HG02642 (cell line): ENCODE measurements around the gene SERTM1.

ENCODE experiments used
- ATAC-seq: cut with Tn5 transposase; IDR thresholded peaks from one replicate; pipeline ENCODE4 v1.9.1; 2021; ENCODE audit warnings: mild to moderate bottlenecking; ENCODE audit not compliant: unreplicated experiment, poor library complexity

SERTM1 gene

GRCh38 chr13:36673838-36674326, at the start of gene SERTM1:
SERTM1 (plus strand) TSS chr13:36674020; CDS start chr13:36695079, 21,059 bp downstream.
- no peak for ATAC-seq

GRCh38 chr13:36628377-36629056, 45.3 kb upstream of the SERTM1 start:
- ATAC-seq, result no peak

GRCh38 chr13:36629057-36629385, 44.8 kb upstream of the SERTM1 start:
- ATAC-seq, result no peak

GRCh38 chr13:36630181-36630803, 43.5 kb upstream of the SERTM1 start:
- no peak for ATAC-seq

GRCh38 chr13:36639610-36640009, 34.2 kb upstream of the SERTM1 start:
- ATAC-seq, result no peak

GRCh38 chr13:36650611-36651010, 23.2 kb upstream of the SERTM1 start:
- ATAC-seq, result no peak

- no peak for ATAC-seq
Observed at GRCh38 chr13:36665630-36666029, 8.2 kb upstream of the SERTM1 start.

- ATAC-seq, result no peak
Observed at GRCh38 chr13:36666477-36667229, 7.2 kb upstream of the SERTM1 start.

- ATAC-seq, result no peak
Observed at GRCh38 chr13:36668316-36668715, 5.5 kb upstream of the SERTM1 start.

GRCh38 chr13:36673352-36673751, 468 bp upstream of the SERTM1 start:
- no peak for ATAC-seq

GRCh38 chr13:36674337-36675212, 755 bp downstream of the SERTM1 start:
- no peak for ATAC-seq

- no peak for ATAC-seq
Observed at GRCh38 chr13:36675213-36675536, 1.4 kb downstream of the SERTM1 start.

GRCh38 chr13:36680913-36681312, 7.1 kb downstream of the SERTM1 start:
- ATAC-seq, result no peak

- ATAC-seq, result no peak
Observed at GRCh38 chr13:36681894-36682624, 8.2 kb downstream of the SERTM1 start.

GRCh38 chr13:36683701-36684100, 9.9 kb downstream of the SERTM1 start:
- ATAC-seq, result no peak

GRCh38 chr13:36685927-36686326, 12.1 kb downstream of the SERTM1 start:
- no peak for ATAC-seq

- no peak for ATAC-seq
Observed at GRCh38 chr13:36696410-36697010, 22.7 kb downstream of the SERTM1 start.

- ATAC-seq, result no peak
Observed at GRCh38 chr13:36700170-36700569, 26.4 kb downstream of the SERTM1 start.

GRCh38 chr13:36706755-36707154, 32.9 kb downstream of the SERTM1 start:
- ATAC-seq, result no peak
